Ishikawa (cell line): Measurements from ENCODE around the gene EOGT.

Experiments
- CEBPB ChIP-seq: IDR thresholded peaks from 2 replicates; pipeline ENCODE4 v1.6.1; 2012
- CREB1 ChIP-seq: IDR thresholded peaks from 2 replicates; pipeline ENCODE4 v1.6.1; 2012; ENCODE audit warnings: low read depth
- EGR1 ChIP-seq: IDR thresholded peaks from 2 replicates; pipeline ENCODE4 v1.6.1; 2012
- EP300 ChIP-seq: IDR thresholded peaks from 2 replicates; pipeline ENCODE4 v1.6.1; 2012; ENCODE audit warnings: borderline replicate concordance
- FOXM1 ChIP-seq: IDR thresholded peaks from 2 replicates; pipeline ENCODE4 v1.6.1; 2012; ENCODE audit warnings: low read depth, borderline replicate concordance
- NFIC ChIP-seq: IDR thresholded peaks from 2 replicates; pipeline ENCODE4 v1.6.1; 2012
- RAD21 ChIP-seq: IDR thresholded peaks from 2 replicates; pipeline ENCODE4 v1.6.1; 2012; ENCODE audit warnings: low read depth
- TAF1 ChIP-seq: IDR thresholded peaks from 2 replicates; pipeline ENCODE4 v1.6.1; 2012; ENCODE audit warnings: low read depth, mild to moderate bottlenecking
- TEAD4 ChIP-seq: IDR thresholded peaks from 2 replicates; pipeline ENCODE4 v1.6.1; 2012
- YY1 ChIP-seq: IDR thresholded peaks from 2 replicates; pipeline ENCODE4 v1.6.1; 2012; ENCODE audit warnings: low read depth
- ZBTB7A ChIP-seq: IDR thresholded peaks from 2 replicates; pipeline ENCODE4 v1.6.1; 2012; ENCODE audit warnings: low read depth
- TF ChIP-seq, protein P1 (sequence below): IDR thresholded peaks from 2 replicates; pipeline ENCODE4 v1.6.1; 2012
- TF ChIP-seq, protein P2 (sequence below): IDR thresholded peaks from 2 replicates; pipeline ENCODE4 v1.6.1; 2012
- TF ChIP-seq, protein P3 (sequence below): IDR thresholded peaks from 2 replicates; pipeline ENCODE4 v1.6.1; 2012; ENCODE audit warnings: low read depth, mild to moderate bottlenecking

DNA sequence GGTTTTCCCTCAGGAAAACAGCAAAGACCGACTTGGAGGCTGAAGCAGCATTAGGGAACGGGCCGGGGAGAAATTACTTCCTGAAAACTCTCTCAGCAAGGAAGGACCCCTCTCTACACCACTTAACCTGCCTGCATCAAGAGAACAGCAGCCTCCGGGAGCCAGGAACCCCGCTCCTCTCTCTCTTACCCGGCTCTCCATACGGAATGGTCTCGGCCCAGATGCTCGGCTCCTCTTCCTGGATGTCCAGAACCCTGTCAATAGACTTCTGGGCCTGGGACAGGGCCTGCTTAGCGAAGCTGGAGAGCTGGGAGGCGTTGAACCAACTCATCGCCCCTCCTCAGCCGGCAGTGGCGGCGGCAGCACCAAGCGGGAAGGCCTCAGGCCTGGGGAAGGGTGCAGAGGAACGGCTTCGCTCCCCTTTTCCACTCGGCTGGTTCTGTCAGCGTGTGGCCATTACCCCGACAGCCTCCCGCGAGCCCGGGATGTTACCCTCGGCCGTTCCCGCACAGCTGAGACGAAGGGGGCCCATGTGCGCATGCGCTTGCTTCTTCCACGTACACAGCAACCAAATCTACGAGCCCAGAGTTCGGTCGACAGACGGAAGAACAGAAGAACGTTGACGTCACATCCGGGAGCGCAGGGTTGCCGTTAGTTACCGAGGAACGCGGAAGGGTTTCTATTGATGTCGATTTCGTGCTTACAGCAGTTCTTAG lies 38.4 kb upstream of the EOGT start, which contains the start of gene TMF1:
- TF ChIP-seq EP300 (no peak), YY1 (peak; percentile 7; the same call in 1 of the 2 replicates), RAD21 (no peak), CEBPB (no peak), FOXM1 (no peak), TAF1 (peak; percentile 51), CREB1 (peak; percentile 77), NFIC (no peak), TEAD4 (peak; percentile 63; the same call in 1 of the 2 replicates), ZBTB7A (no peak), EGR1 (no peak)
- TF ChIP-seq, protein P1, sequence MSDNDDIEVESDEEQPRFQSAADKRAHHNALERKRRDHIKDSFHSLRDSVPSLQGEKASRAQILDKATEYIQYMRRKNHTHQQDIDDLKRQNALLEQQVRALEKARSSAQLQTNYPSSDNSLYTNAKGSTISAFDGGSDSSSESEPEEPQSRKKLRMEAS, result peak; percentile 62
- TF ChIP-seq, protein P2, sequence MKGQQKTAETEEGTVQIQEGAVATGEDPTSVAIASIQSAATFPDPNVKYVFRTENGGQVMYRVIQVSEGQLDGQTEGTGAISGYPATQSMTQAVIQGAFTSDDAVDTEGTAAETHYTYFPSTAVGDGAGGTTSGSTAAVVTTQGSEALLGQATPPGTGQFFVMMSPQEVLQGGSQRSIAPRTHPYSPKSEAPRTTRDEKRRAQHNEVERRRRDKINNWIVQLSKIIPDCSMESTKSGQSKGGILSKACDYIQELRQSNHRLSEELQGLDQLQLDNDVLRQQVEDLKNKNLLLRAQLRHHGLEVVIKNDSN, result no peak
- TF ChIP-seq, protein P3, sequence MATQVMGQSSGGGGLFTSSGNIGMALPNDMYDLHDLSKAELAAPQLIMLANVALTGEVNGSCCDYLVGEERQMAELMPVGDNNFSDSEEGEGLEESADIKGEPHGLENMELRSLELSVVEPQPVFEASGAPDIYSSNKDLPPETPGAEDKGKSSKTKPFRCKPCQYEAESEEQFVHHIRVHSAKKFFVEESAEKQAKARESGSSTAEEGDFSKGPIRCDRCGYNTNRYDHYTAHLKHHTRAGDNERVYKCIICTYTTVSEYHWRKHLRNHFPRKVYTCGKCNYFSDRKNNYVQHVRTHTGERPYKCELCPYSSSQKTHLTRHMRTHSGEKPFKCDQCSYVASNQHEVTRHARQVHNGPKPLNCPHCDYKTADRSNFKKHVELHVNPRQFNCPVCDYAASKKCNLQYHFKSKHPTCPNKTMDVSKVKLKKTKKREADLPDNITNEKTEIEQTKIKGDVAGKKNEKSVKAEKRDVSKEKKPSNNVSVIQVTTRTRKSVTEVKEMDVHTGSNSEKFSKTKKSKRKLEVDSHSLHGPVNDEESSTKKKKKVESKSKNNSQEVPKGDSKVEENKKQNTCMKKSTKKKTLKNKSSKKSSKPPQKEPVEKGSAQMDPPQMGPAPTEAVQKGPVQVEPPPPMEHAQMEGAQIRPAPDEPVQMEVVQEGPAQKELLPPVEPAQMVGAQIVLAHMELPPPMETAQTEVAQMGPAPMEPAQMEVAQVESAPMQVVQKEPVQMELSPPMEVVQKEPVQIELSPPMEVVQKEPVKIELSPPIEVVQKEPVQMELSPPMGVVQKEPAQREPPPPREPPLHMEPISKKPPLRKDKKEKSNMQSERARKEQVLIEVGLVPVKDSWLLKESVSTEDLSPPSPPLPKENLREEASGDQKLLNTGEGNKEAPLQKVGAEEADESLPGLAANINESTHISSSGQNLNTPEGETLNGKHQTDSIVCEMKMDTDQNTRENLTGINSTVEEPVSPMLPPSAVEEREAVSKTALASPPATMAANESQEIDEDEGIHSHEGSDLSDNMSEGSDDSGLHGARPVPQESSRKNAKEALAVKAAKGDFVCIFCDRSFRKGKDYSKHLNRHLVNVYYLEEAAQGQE, result no peak
